Stimulated activated memory B cell treated with anti-CD40 and anti-IgM and Interleukin-4, amounts not matched to agents 10 μg/mL and 1 μg/mL and 100 μg/mL, for 72 hours (primary cell): Measurements from ENCODE around the gene CNPY1.

Experiments used
- ATAC-seq: fragments of 150-1000 bp; cut with Tn5 transposase; 2 replicates; pipeline ENCODE4 v1.10.0; 2021
- H3K27ac Mint-ChIP-seq: one replicate; pipeline ENCODE4 v1.8.0; 2022; ENCODE audit warnings: mild to moderate bottlenecking, mixed read lengths
- H3K27me3 Mint-ChIP-seq: one replicate; pipeline ENCODE4 v1.8.0; 2022; ENCODE audit warnings: mixed read lengths
- H3K36me3 Mint-ChIP-seq: one replicate; pipeline ENCODE4 v1.8.0; 2022; ENCODE audit warnings: mixed read lengths
- H3K4me1 Mint-ChIP-seq: one replicate; pipeline ENCODE4 v1.8.0; 2022; ENCODE audit warnings: mixed read lengths
- H3K4me3 Mint-ChIP-seq: one replicate; pipeline ENCODE4 v1.8.0; 2022; ENCODE audit warnings: mild to moderate bottlenecking, moderate library complexity, mixed read lengths
- H3K9me3 Mint-ChIP-seq: one replicate; pipeline ENCODE4 v1.8.0; 2022; ENCODE audit warnings: mixed read lengths

CNPY1 gene

GRCh38 chr7:155488483-155489127, 57.8 kb downstream of the CNPY1 start:
- peaks cover 6% of the 10 kb centered on the region for H3K9me3 Mint-ChIP-seq
- peak overlapping the region; percentile 87 for H3K27ac Mint-ChIP-seq
- H3K27me3 Mint-ChIP-seq, result peaks cover 17% of the 10 kb centered on the region
- H3K4me1 Mint-ChIP-seq, result peaks cover 35% of the 10 kb centered on the region
- no peak overlapping the region for H3K4me3 Mint-ChIP-seq
- H3K36me3 Mint-ChIP-seq, result peaks cover 5% of the 10 kb centered on the region
- ATAC-seq, result no peak

- Mint-ChIP-seq H3K4me3 (no peak overlapping the region), H3K4me1 (peaks cover 36% of the 10 kb centered on the region), H3K27me3 (peaks cover 25% of the 10 kb centered on the region), H3K27ac (no peak overlapping the region), H3K9me3 (peaks cover 6% of the 10 kb centered on the region), H3K36me3 (peaks cover 5% of the 10 kb centered on the region)
- no peak for ATAC-seq
These were observed 58.6 kb downstream of the CNPY1 start for GRCh38 chr7:155487509-155488482.

GRCh38 chr7:155486783-155487508, 59.4 kb downstream of the CNPY1 start:
- Mint-ChIP-seq H3K27ac (no peak overlapping the region), H3K27me3 (peaks cover 31% of the 10 kb centered on the region), H3K36me3 (peaks cover 5% of the 10 kb centered on the region), H3K4me3 (no peak overlapping the region), H3K4me1 (peaks cover 41% of the 10 kb centered on the region), H3K9me3 (peaks cover 5% of the 10 kb centered on the region)
- no peak for ATAC-seq

- ATAC-seq, result no peak
- H3K27me3 Mint-ChIP-seq, result peaks cover 27% of the 10 kb centered on the region
- no peak overlapping the region for H3K4me3 Mint-ChIP-seq
- peaks cover 19% of the 10 kb centered on the region for H3K4me1 Mint-ChIP-seq
- H3K9me3 Mint-ChIP-seq, result peaks cover 3% of the 10 kb centered on the region
- no peak overlapping the region for H3K27ac Mint-ChIP-seq
- no peaks in the 10 kb centered on the region for H3K36me3 Mint-ChIP-seq
These were observed 61.6 kb downstream of the CNPY1 start for GRCh38 chr7:155484483-155485399.

- Mint-ChIP-seq H3K27ac (no peak overlapping the region), H3K27me3 (peaks cover 32% of the 10 kb centered on the region), H3K9me3 (peaks cover 3% of the 10 kb centered on the region), H3K36me3 (no peaks in the 10 kb centered on the region), H3K4me1 (peaks cover 11% of the 10 kb centered on the region), H3K4me3 (no peak overlapping the region)
- ATAC-seq, result no peak
These were observed 62.5 kb downstream of the CNPY1 start for GRCh38 chr7:155483868-155484325.

GRCh38 chr7:155483245-155483644, 63.1 kb downstream of the CNPY1 start:
- H3K27ac Mint-ChIP-seq, result peak overlapping the region; percentile 12
- H3K4me1 Mint-ChIP-seq, result peaks cover 7% of the 10 kb centered on the region
- no peaks in the 10 kb centered on the region for H3K36me3 Mint-ChIP-seq
- no peak for ATAC-seq
- peaks cover 3% of the 10 kb centered on the region for H3K9me3 Mint-ChIP-seq
- H3K27me3 Mint-ChIP-seq, result peaks cover 38% of the 10 kb centered on the region
- peak overlapping the region; percentile 48 for H3K4me3 Mint-ChIP-seq

GRCh38 chr7:155482511-155483183, 63.7 kb downstream of the CNPY1 start:
- H3K4me3 Mint-ChIP-seq, result peak overlapping the region; percentile 53
- peaks cover 38% of the 10 kb centered on the region for H3K27me3 Mint-ChIP-seq
- H3K36me3 Mint-ChIP-seq, result no peaks in the 10 kb centered on the region
- peaks cover 3% of the 10 kb centered on the region for H3K9me3 Mint-ChIP-seq
- H3K27ac Mint-ChIP-seq, result peak overlapping the region; percentile 12
- H3K4me1 Mint-ChIP-seq, result peaks cover 7% of the 10 kb centered on the region
- ATAC-seq, result peak; percentile 63

GRCh38 chr7:155481764-155482163, 64.6 kb downstream of the CNPY1 start:
- Mint-ChIP-seq H3K36me3 (no peaks in the 10 kb centered on the region), H3K4me1 (peaks cover 7% of the 10 kb centered on the region), H3K4me3 (no peak overlapping the region), H3K27ac (no peak overlapping the region), H3K9me3 (peaks cover 3% of the 10 kb centered on the region), H3K27me3 (peaks cover 44% of the 10 kb centered on the region)
- no peak for ATAC-seq

- H3K4me3 Mint-ChIP-seq, result no peak overlapping the region
- H3K4me1 Mint-ChIP-seq, result peaks cover 6% of the 10 kb centered on the region
- peaks cover 5% of the 10 kb centered on the region for H3K9me3 Mint-ChIP-seq
- no peak overlapping the region for H3K27ac Mint-ChIP-seq
- ATAC-seq, result peak; percentile 43
- H3K36me3 Mint-ChIP-seq, result no peaks in the 10 kb centered on the region
- peaks cover 76% of the 10 kb centered on the region for H3K27me3 Mint-ChIP-seq
These were observed 68.9 kb downstream of the CNPY1 start for GRCh38 chr7:155477476-155477875.

GRCh38 chr7:155471718-155472117, 74.6 kb downstream of the CNPY1 start:
- peaks cover 26% of the 10 kb centered on the region for H3K4me1 Mint-ChIP-seq
- peaks cover 3% of the 10 kb centered on the region for H3K9me3 Mint-ChIP-seq
- H3K4me3 Mint-ChIP-seq, result no peak overlapping the region
- ATAC-seq, result no peak
- no peak overlapping the region for H3K27ac Mint-ChIP-seq
- H3K36me3 Mint-ChIP-seq, result no peaks in the 10 kb centered on the region
- peaks cover 100% of the 10 kb centered on the region for H3K27me3 Mint-ChIP-seq

- H3K36me3 Mint-ChIP-seq, result no peaks in the 10 kb centered on the region
- no peak overlapping the region for H3K27ac Mint-ChIP-seq
- no peak overlapping the region for H3K4me3 Mint-ChIP-seq
- ATAC-seq, result no peak
- peaks cover 30% of the 10 kb centered on the region for H3K4me1 Mint-ChIP-seq
- peaks cover 3% of the 10 kb centered on the region for H3K9me3 Mint-ChIP-seq
- H3K27me3 Mint-ChIP-seq, result peaks cover 100% of the 10 kb centered on the region
These were observed 75.4 kb downstream of the CNPY1 start for GRCh38 chr7:155470686-155471638.

GRCh38 chr7:155470186-155470487, 76.2 kb downstream of the CNPY1 start:
- no peak overlapping the region for H3K4me3 Mint-ChIP-seq
- no peak overlapping the region for H3K27ac Mint-ChIP-seq
- peaks cover under 1% of the 10 kb centered on the region for H3K9me3 Mint-ChIP-seq
- no peak for ATAC-seq
- no peaks in the 10 kb centered on the region for H3K36me3 Mint-ChIP-seq
- H3K4me1 Mint-ChIP-seq, result peaks cover 30% of the 10 kb centered on the region
- peaks cover 100% of the 10 kb centered on the region for H3K27me3 Mint-ChIP-seq
